Iris pigment epithelial cell (primary cell): ENCODE data around the gene MKX.
"Not testable (repeated sequence)": the region's sequence is repeated elsewhere in the genome, so short reads cannot be mapped to it uniquely, and the experiment has no call there.

Experiments
- DNase-seq: peaks from one replicate; pipeline ENCODE4 v3.0.0-alpha.2; 2011; ENCODE audit warnings: low read depth

Gene MKX

DNA sequence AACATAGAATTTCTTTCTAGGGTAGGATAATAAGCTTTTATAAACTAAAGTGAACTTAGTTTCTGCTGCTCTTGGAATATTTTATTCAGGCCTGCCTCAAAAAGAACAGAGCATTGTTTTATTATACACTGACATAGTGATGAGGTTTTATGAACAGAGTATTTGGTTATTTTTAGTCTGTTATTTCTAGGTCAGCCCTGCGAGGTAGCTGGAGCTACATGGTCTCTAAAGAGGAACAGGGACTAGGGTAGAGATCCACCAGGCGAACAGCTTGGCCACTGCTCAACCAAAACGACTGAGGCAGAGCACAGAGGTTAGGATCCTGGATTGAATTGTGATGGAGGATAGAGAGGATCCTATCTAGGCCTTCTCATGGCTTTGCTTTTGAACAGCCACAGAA, 53.0 kb downstream of the MKX start:
- DNase-seq, result no peak

- DNase-seq, result no peak
Observed at GRCh38 chr10:27688991-27689390, 56.6 kb downstream of the MKX start.

DNA sequence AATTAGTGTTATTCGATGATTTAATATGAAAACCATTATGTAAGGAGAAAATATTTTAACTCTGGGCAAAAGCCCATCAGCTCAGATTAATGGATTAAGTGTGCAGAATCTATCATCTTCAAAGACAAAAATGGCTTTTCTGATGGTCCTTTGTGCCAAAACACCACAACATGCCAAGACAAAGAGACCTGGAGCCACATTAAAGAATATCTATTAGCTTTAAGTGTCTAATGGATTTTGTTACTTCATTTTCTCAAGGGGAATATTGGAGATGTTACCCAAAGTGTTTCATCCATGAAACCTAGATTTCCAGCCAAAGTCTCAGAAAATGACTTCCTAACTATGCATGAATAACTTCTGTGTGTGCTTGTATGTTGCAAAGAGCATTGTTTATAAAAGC, 57.3 kb downstream of the MKX start:
- DNase-seq, result no peak

GRCh38 chr10:27687743-27688142, 57.9 kb downstream of the MKX start:
- DNase-seq, result no peak

DNA sequence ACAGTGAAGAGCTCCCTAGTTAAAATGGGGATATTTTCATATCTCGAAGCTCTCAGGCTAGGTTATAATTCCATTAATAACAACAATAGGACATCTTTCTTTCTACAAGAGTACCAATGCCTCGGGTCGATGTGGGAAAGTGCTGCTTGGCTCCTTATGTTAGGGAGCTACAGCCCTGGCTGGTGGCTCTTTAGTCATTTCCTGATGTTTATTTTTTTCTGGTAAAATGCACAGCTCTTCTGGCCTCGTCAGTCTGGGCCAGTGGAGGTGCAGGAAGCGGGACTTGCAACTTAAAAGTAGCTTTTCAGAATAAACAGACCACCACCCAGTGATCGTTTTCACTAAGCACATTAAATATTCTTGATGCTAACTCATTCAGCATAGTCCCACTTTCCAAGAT, 58.3 kb downstream of the MKX start:
- no peak for DNase-seq

- no peak for DNase-seq
Observed at GRCh38 chr10:27685681-27686080, 59.9 kb downstream of the MKX start.

- no peak for DNase-seq
Observed at GRCh38 chr10:27683226-27683625, 62.4 kb downstream of the MKX start.

GRCh38 chr10:27681795-27682194, 63.8 kb downstream of the MKX start:
- not testable (repeated sequence) for DNase-seq

DNA sequence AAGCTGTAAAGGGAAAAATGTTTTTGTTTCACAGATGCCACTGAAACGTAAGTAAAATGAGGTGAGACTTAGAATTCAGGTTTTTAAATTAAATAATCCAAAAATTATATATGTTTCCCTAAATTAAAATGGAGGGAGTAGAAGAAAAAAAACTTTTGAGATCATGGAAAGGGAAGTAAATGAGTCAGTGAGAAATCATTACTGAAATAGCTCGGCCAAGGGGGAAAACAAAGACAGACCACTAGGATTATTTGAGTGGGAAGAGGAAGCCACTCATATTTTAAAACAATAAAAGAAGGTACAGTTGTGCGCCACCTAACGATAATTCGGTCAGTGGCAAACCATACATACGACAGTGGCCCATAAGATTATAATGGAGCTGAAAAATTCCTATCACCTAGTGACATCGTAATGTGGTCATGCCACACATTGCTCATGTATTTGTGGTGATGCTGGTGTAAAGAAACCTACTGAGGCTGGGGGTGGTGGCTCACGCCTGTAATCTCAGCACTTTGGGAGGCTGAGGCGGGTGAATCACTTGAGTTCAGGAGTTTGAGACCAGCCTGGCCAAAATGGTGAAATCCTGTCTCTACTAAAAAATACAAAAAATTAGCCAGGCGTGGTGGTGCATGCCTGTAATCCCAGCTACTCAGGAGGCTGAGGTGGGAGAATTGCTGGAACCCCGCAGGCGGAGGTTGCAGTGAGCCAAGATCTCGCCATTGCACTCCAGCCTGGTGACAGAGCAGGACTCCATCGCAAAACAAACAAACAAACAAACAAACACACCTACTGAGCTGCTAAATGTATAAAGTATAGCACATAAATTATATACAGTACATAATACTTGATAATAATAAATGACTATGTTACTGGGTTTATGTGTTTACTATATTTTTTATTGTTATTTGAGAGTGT, 64.7 kb downstream of the MKX start:
- no peak for DNase-seq

- DNase-seq, result no peak
Observed at GRCh38 chr10:27680006-27680557, 65.5 kb downstream of the MKX start.

- no peak for DNase-seq
Observed at GRCh38 chr10:27679369-27679912, 66.2 kb downstream of the MKX start.

DNA sequence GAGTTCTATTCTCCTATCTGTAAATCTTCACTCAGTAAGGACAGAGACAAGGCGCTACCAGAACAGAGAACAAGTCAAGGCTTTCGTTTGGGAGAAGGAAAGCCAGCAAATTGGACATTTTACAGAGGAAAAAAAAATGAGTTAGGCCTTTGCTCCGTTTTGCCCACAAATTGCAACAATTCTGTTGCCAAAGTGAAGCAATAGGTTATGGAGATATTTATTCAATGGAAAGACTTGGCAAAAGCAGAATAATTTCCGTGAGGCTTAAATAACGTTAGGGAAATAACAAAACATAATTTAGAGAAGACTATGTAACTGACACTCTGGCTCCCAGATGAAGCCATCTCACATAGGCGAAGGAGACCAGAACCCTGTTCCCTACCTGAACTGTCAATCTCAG, 67.5 kb downstream of the MKX start:
- DNase-seq, result no peak

GRCh38 chr10:27673065-27673464, 72.6 kb downstream of the MKX start:
- DNase-seq, result no peak

- DNase-seq, result no peak
Observed at GRCh38 chr10:27671821-27672220, 73.8 kb downstream of the MKX start.

DNA sequence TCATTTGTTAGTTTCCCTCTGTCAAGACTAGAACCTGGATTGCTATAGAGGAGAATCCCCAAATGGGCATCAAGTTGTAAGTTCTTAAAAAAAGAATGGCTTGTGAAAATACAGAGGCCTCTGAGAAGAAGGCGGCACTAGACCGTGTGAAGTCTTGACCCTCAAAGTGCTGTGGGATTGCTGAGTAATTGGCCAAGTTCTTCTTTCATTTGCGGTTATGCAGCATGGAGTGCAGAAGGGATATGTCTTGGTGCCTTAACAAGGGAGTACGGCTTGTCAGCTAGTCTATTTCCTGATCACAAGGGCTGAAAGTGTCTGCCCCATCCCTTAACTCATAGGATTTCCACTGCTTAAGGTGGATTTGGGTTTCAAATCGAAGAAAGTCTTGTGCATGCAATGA, 81.2 kb downstream of the MKX start:
- no peak for DNase-seq

DNA sequence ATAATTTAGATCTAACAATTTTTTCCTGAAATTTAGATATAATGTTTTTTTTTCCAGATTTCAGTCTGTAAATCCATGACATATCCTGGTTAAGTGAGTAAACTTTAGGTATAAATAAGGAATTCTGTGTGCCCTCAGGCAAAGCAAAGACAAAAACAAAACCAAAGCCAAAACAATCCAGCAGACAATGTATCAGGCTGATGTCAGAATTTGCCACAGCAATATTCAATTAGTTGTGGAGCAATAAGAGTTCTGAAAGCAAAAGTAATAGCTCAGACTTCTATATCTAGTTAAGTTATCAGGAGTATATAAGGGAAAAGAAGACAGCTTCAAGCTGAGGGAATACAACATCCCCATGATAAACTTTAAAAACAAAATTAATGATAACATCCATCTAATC, 82.0 kb downstream of the MKX start:
- DNase-seq, result no peak

GRCh38 chr10:27661514-27662286, 83.9 kb downstream of the MKX start:
- peak; percentile 6 for DNase-seq

DNA sequence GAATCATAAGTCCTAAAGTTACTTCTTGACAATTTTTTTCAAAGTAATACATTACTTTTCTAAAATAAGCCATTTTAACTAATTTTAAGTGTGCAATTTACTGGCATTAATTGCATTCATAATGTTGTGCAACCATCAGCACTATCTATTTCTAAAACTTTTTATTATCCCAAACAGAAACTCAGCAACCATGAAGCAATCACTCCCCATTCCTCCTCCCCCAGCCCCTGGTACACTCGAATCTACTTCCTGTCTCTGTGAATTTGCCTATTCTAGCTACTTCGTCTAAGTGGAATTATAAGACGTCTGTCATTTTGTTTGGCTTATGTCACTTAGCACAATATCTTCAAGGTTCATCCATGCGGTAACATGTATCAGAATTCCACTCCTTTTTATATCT, 84.9 kb downstream of the MKX start:
- no peak for DNase-seq

DNA sequence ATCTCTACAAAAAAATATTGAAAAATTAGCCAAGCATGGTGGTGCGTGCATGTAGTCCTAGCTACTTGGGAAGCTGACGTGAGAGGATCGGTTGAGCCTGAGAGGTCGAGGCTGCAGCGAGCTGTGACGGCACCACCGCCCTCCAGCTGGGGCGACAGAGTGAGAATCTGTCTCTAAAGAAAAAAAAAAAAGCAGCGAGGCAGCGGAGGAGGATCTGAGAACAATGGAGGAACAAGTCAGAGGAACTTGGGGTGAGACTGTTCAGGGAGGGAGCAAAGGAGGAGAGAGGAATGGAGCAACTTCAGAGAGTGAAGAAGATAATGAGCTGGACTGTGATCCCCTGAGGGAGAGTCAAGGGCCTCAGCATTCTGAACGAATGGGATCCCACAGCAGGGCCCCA, 85.4 kb downstream of the MKX start:
- no peak for DNase-seq

DNA sequence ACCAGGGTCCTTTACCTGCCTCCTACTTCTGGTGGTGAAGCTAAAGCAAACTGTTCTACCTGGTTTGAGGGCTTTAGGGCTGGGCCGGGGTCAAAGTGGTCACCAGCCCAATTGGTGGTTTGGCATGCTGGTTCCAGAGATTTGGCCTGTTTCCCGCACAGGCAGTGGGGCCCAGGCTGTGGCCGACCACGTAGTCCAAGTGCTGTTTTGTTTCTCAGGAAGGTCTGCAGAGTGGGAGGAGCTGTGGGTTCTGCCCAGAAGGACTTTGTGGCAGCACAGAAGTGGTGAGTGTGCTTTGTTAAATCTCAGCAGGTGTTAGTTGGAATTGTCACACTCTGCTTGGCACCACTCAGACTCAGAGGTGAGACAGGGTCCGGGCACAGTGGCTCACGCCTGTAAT, 85.8 kb downstream of the MKX start:
- DNase-seq, result no peak

GRCh38 chr10:27658788-27659187, 86.8 kb downstream of the MKX start:
- DNase-seq, result peak; percentile 20

DNA sequence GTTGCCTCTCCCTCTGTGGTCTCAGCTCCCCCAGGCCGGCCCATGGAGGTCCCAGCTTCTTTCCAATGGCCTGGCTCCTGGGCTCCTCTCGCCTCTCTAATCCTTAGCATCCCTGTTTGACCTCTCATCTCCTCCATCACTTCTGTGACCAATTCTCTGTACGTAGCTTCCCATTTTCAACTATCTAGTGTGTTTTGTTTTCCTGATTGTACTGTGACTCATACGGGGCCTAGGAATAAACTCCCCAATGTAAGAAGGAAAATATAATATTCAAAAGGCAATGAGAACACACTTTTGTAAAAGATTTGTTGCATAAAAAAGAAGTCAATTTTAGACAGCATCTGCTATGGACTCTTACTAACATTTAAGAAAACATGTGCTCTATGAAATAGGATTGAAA, 90.3 kb downstream of the MKX start:
- DNase-seq, result no peak

- DNase-seq, result no peak
Observed at GRCh38 chr10:27654284-27654683, 91.3 kb downstream of the MKX start.
